MM.1S (cell line): Measurements from ENCODE around the gene ISL1.

Experiments used
- DNase-seq: peaks from one replicate; pipeline ENCODE4 v3.0.0-alpha.2; 2015
- H2AFZ ChIP-seq: fragments of 300-600 bp; sonication (generic); 2 replicates; pipeline ENCODE4 v1.6.0; 2016; ENCODE audit warnings: antibody characterized with exemption, low read length
- H3F3A ChIP-seq: fragments of 300-600 bp; sonication (generic); 2 replicates; pipeline ENCODE4 v1.6.1; 2016; ENCODE audit warnings: mild to moderate bottlenecking, antibody characterized with exemption, low read length, moderate library complexity, mixed read lengths; ENCODE audit not compliant: insufficient read depth
- H3K27ac ChIP-seq: fragments of 300-600 bp; sonication (generic); 2 replicates; pipeline ENCODE4 v1.5.1; 2016; ENCODE audit warnings: mild to moderate bottlenecking, low read length
- H3K27me3 ChIP-seq: fragments of 300-600 bp; sonication (generic); replicated peaks from 2 replicates; pipeline ENCODE4 v1.6.0; 2016; ENCODE audit warnings: low read length; ENCODE audit not compliant: insufficient read depth
- H3K36me3 ChIP-seq: fragments of 300-600 bp; sonication (generic); replicated peaks from 2 replicates; pipeline ENCODE4 v1.6.1; 2016; ENCODE audit warnings: mild to moderate bottlenecking, low read length, mixed read lengths; ENCODE audit not compliant: insufficient read depth
- H3K4me1 ChIP-seq: fragments of 300-600 bp; sonication (generic); 2 replicates; pipeline ENCODE4 v1.6.1; 2016; ENCODE audit warnings: low read length, mixed read lengths
- H3K4me2 ChIP-seq: fragments of 300-600 bp; sonication (generic); 2 replicates; pipeline ENCODE4 v1.6.0; 2016; ENCODE audit warnings: low read depth, low read length
- H3K4me3 ChIP-seq: fragments of 300-600 bp; sonication (generic); 2 replicates; pipeline ENCODE4 v1.5.1; 2016; ENCODE audit warnings: low read length, mixed read lengths
- H3K79me2 ChIP-seq: fragments of 300-600 bp; sonication (generic); 2 replicates; pipeline ENCODE4 v1.6.1; 2016; ENCODE audit warnings: mixed run types, low read length, mixed read lengths
- H3K9ac ChIP-seq: fragments of 300-600 bp; sonication (generic); 2 replicates; pipeline ENCODE4 v1.6.1; 2016; ENCODE audit warnings: low read length, mixed read lengths
- H3K9me2 ChIP-seq: fragments of 300-600 bp; sonication (generic); replicated peaks from 2 replicates; pipeline ENCODE4 v1.6.1; 2016; ENCODE audit warnings: mild to moderate bottlenecking, low read length, mixed read lengths; ENCODE audit not compliant: insufficient read depth
- H3K9me3 ChIP-seq: fragments of 300-600 bp; sonication (generic); replicated peaks from 2 replicates; pipeline ENCODE4 v1.6.1; 2016; ENCODE audit warnings: mild to moderate bottlenecking, low read length, mixed read lengths; ENCODE audit not compliant: insufficient read depth
- H4K20me1 ChIP-seq: fragments of 300-600 bp; sonication (generic); 2 replicates; pipeline ENCODE4 v1.6.1; 2016; ENCODE audit warnings: mild to moderate bottlenecking, low read length, moderate library complexity, mixed read lengths; ENCODE audit not compliant: insufficient read depth
- CTCF ChIP-seq: fragments of 300-600 bp; sonication (generic); IDR thresholded peaks from 2 replicates; pipeline ENCODE4 v1.5.1; 2016; ENCODE audit warnings: antibody characterized with exemption, low read length, mixed read lengths
- EZH2 ChIP-seq: fragments of 300-600 bp; sonication (generic); optimal IDR thresholded peaks from 2 replicates; pipeline ENCODE3; 2017; ENCODE audit warnings: low read depth, mild to moderate bottlenecking, antibody characterized with exemption, low read length, mixed read lengths
- EZH2phosphoT487 ChIP-seq: fragments of 300-600 bp; sonication (generic); IDR thresholded peaks from 2 replicates; pipeline ENCODE4 v1.6.1; 2018; ENCODE audit warnings: antibody characterized with exemption, low read length

Gene ISL1

DNA sequence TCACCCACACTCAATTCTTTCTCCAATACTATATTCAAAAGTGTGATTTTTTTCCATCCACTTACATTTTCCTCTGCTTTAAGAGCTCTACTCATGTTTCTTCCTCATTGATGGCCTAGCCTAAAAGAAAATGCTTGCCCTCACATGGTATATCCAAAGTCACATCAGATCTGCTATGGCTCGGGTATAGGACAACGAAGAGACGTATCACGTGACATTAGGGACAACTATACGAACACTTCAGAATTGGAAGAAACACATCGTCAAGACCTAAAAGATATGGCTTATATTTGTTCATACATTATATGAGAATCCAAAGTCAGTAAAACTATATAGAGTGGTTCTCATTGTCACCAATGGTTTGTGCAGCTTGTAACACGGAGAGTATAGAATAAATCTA, 8.2 kb upstream of the ISL1 start:
- no peak overlapping the region for H3K27ac ChIP-seq
- no peaks in the 10 kb centered on the region for H3K36me3 ChIP-seq
- no peaks in the 10 kb centered on the region for H3K9me3 ChIP-seq
- H3K9me2 ChIP-seq: no peaks in the 10 kb centered on the region
- H3K4me3 ChIP-seq: no peak overlapping the region
- no peak overlapping the region for H3K4me2 ChIP-seq
- no peaks in the 10 kb centered on the region for H3K79me2 ChIP-seq
- H4K20me1 ChIP-seq: no peaks in the 10 kb centered on the region
- H2AFZ ChIP-seq: no peak overlapping the region
- no peak overlapping the region for H3K9ac ChIP-seq
- H3K4me1 ChIP-seq: peaks cover 5% of the 10 kb centered on the region; the same call in 1 of the 2 replicates
- H3K27me3 ChIP-seq: peaks cover 6% of the 10 kb centered on the region; the same call in 1 of the 2 replicates
- H3F3A ChIP-seq: peaks cover 5% of the 10 kb centered on the region; the same call in 1 of the 2 replicates
- TF ChIP-seq CTCF (no peak), EZH2 (no peak), EZH2phosphoT487 (no peak)
- DNase-seq: no peak

DNA sequence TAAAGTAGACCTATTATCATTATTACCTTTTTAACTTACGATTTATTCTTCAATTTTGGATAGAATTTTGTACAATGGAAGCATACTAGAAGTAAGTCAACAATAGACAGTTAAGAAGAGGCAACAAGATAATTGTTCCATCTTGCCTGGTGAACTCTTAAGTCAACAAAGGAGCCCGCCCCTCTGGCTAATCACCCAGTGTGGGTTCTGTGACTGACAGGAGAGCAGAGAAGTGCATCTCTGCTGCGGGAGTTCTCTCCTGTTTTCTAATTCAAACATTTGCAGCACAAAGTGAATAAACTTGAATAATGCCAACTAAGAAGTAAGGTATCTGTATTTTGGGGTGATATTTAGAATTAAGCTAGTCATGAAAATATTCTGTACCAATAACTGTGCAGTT, 6.7 kb upstream of the ISL1 start:
- peaks cover 14% of the 10 kb centered on the region; the same call in 1 of the 2 replicates for H3K27me3 ChIP-seq
- no peak overlapping the region for H3K9ac ChIP-seq
- no peak overlapping the region for H3K27ac ChIP-seq
- H2AFZ ChIP-seq: no peak overlapping the region
- H3F3A ChIP-seq: peaks cover 5% of the 10 kb centered on the region; the same call in 1 of the 2 replicates
- H3K9me3 ChIP-seq: no peaks in the 10 kb centered on the region
- H3K36me3 ChIP-seq: no peaks in the 10 kb centered on the region
- no peak for DNase-seq
- H3K9me2 ChIP-seq: no peaks in the 10 kb centered on the region
- H4K20me1 ChIP-seq: no peaks in the 10 kb centered on the region
- H3K4me2 ChIP-seq: no peak overlapping the region
- peaks cover 5% of the 10 kb centered on the region; the same call in 1 of the 2 replicates for H3K4me1 ChIP-seq
- no peak overlapping the region for H3K4me3 ChIP-seq
- no peaks in the 10 kb centered on the region for H3K79me2 ChIP-seq
- TF ChIP-seq EZH2phosphoT487 (no peak), CTCF (no peak), EZH2 (no peak)

DNA sequence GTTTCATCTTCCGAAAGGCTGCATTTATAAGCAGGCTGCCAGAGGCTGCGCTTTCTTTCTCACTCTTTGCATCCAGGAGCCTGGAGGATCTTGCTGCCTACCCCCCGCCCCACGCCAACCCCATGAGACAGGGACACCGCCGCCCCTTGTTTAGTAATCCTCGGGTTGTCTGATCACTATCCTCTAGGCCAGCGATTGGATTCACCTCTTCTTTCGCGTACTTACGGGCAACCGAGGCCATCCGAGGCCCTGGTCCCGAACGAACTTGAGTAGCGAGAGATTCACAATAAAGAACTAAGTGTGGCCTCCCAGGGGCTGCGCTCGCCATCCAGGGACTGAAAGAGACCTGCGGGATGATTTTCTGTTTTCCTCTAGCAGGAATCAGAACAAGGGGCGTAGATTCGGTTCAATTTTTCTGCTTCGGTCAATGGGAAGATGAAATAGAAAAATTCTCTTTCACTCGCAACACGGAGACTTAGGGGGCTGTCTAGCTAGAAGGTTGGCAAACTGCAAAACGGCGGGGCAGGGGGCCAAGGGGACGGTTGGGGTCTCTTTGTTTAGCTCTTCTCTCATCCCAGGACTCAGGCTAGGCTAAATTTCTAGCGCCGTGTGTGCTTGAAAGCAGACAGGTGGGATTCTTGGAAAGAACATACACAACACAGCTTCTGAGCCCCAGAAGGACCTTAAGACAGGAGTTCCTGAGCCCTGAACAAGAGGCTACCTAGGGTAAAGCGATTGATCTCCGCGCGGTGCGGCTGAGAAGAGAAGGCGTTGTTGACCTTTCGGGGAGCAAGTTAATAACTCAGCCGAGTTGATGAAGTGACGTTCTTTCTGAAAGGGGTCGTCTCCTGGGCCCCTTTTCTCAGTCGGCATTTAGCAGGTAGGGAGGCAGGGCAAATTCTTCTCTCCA, 5.8 kb upstream of the ISL1 start:
- no peaks in the 10 kb centered on the region for H3K9me3 ChIP-seq
- peaks cover 20% of the 10 kb centered on the region for H3K27me3 ChIP-seq
- H3K27ac ChIP-seq: no peak overlapping the region
- peaks cover 5% of the 10 kb centered on the region; the same call in 1 of the 2 replicates for H3K4me1 ChIP-seq
- no peak for DNase-seq
- no peak overlapping the region for H3K4me2 ChIP-seq
- no peaks in the 10 kb centered on the region for H3K79me2 ChIP-seq
- no peak overlapping the region for H3K4me3 ChIP-seq
- TF ChIP-seq EZH2 (no peak), EZH2phosphoT487 (no peak), CTCF (no peak)
- no peaks in the 10 kb centered on the region for H3K9me2 ChIP-seq
- no peak overlapping the region for H2AFZ ChIP-seq
- peaks cover 5% of the 10 kb centered on the region; the same call in 1 of the 2 replicates for H3F3A ChIP-seq
- H3K36me3 ChIP-seq: no peaks in the 10 kb centered on the region
- no peaks in the 10 kb centered on the region for H4K20me1 ChIP-seq
- H3K9ac ChIP-seq: no peak overlapping the region
